ENCODE results near the gene ATL1. TPM values are rescaled to one million over a fixed set of nuclear protein-coding genes. Genes with fewer than 3 reads are reported as not detected.

Gene ATL1
- total and polyA plus RNA-seq, 2 of the 8 experiments (the other 6 are each of a cell fraction or from before 2014, with no cell fraction given): 4.0 to 5.9 TPM

DNA sequence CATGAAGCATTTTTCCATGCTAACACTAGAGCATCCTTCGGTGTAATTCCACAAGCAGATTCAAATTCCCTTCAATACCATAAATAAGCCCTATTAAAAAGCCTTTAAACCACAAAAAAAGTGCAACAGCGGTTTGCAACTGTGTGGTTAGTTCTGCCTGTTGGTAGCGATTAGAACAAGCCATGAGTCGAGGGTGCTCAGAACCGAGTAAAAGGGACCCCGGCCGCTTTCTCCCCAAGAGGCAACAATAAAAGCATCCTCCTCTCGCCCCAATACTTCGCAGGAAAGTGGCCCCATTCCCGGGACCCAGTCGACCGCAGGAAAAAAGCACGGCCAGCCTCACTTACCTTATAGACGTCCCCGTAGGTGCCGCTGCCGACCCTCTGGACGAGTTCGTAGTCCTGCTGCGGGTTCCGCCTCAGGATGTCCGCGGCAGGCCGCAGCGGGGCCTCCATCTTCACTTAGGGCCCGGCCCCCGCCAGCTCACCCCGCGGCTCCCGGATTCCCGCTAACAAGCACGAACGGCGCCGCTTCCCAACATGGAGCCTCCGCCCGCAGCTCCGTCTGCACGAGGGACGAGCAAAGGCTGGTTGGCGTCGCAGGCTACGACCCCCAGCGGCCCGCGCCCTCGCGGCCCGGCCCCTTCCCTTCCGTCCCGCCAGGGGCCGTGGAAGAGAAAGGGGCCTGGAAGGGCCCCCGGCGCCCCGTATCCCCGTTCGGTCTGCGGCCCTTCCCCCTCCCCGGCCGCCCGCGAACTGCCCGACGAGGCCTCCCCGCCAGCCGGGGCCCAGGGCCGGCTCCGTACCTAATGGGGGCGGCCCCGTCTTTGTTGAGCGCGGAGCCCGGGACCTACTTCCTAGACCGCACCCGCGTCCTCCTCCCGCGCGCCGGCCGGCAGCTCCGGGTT lies 28.1 kb upstream of the ATL1 start:
- FAIRE-seq: no peak
- TF ChIP-seq ASH2L (IDR thresholded peaks at IDR 0.05; ENCODE audit: low read length) (peak; percentile 91), RAD21 (IDR thresholded peaks at IDR 0.05 in 1 of 2, conservative IDR thresholded peaks at IDR 0.05 in 1 of 2; ENCODE audit: low read depth in 2 of 2, low read length in 2 of 2) (0 out of 4 replicates have a peak, but pooled peaks of 1 of the 2 experiments have one; percentile 6), ZNF274 (IDR thresholded peaks at IDR 0.05; ENCODE audit: borderline replicate concordance, extremely low read depth, low read length) (no peak), POLR2A (IDR thresholded peaks at IDR 0.05; ENCODE audit: control extremely low read depth in 1 of 2, low read depth in 2 of 2, low read length in 2 of 2) (peak in 1 of 2 experiments; percentile 28; a peak in 2 of 3 replicates), EGR1 (IDR thresholded peaks at IDR 0.05; ENCODE audit: borderline replicate concordance, low read depth, low read length) (no peak), CHD2 (IDR thresholded peaks at IDR 0.05; ENCODE audit: low read length) (no peak), RBBP5 (IDR thresholded peaks at IDR 0.05; ENCODE audit: borderline replicate concordance, low read depth, low read length) (peak; percentile 71; the same call in 1 of the 2 replicates), TEAD4 (IDR thresholded peaks at IDR 0.05; ENCODE audit: low read depth, low read length) (no peak), CBX8 (IDR thresholded peaks at IDR 0.05; ENCODE audit: borderline replicate concordance, low read depth, low read length) (no peak)
- TF ChIP-seq, protein P1, sequence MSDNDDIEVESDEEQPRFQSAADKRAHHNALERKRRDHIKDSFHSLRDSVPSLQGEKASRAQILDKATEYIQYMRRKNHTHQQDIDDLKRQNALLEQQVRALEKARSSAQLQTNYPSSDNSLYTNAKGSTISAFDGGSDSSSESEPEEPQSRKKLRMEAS (IDR thresholded peaks at IDR 0.05): peak; percentile 71

More for the DNA sequence above, 28.1 kb upstream of the ATL1 start:
- no peaks in the 10 kb centered on the region for H3K27me3 ChIP-seq (replicated peaks in 1 of 4; ENCODE audit: control insufficient read depth in 3 of 4, extremely low read depth in 1 of 4, insufficient read depth in 3 of 4, low read length in 3 of 4)
- no peak overlapping the region for H3K4ac ChIP-seq (replicated peaks; ENCODE audit: insufficient read length, low read depth, low read length)
- no peak overlapping the region; the same call in 1 of the 2 replicates for H2BK15ac ChIP-seq (ENCODE audit: low read length)
- H3K23ac ChIP-seq (ENCODE audit: insufficient read length): no peak overlapping the region
- peak overlapping the region; percentile 69 for H4K91ac ChIP-seq (replicated peaks; ENCODE audit: insufficient read length, low read length)
- H3K9me3 ChIP-seq (ENCODE audit: insufficient read depth in 2 of 2, low read depth in 1 of 2, low read length in 1 of 2): peaks cover 0 to under 1% of the 10 kb centered on the region in 2 experiments; a peak in 1 of 4 replicates
- peak overlapping the region; percentile 97 for H4K8ac ChIP-seq (ENCODE audit: extremely low read depth, insufficient read depth, low read length)
- H3K36me3 ChIP-seq (ENCODE audit: control insufficient read depth in 2 of 4, insufficient read depth in 4 of 4, low read length in 3 of 4): no peaks in the 10 kb centered on the region; a peak in 1 of 8 replicates
- no peak overlapping the region for H2BK12ac ChIP-seq (ENCODE audit: low read depth, low read length)
- POLR2A ChIA-PET (ENCODE audit: partially characterized antibody): interaction anchor here (0.6 to 1.7 kb wide), 9 partner anchors 16 to 277 kb away, joined by 3 to 10 read pairs (median 4); partner anchors contain the start of genes CDKL1, DMAC2L and L2HGDH
- 1% methylated on average over 45 of the region's 82 CpGs; no CpG with 5 or more reads in 1 of the 2 experiments for WGBS, 2 experiments (ENCODE audit: extremely low coverage in 1 of 2, insufficient coverage in 1 of 2, insufficient read length in 1 of 2, insufficient replicate concordance in 2 of 2, low coverage in 1 of 2, low lambda C conversion rate in 2 of 2, missing lambda C conversion rate in 1 of 2)
- H3K23me2 ChIP-seq (ENCODE audit: low read depth, low read length): peaks cover 11% of the 10 kb centered on the region
- no peak overlapping the region for H3K14ac ChIP-seq (ENCODE audit: insufficient read length)
- H4K5ac ChIP-seq (ENCODE audit: insufficient read length, low read depth, low read length): peak overlapping the region; percentile 85
- no peak overlapping the region for H2BK20ac ChIP-seq (ENCODE audit: low read length)
- peak; percentile 10 to 77 for DNase-seq (ENCODE audit: low read depth in 1 of 2, low spot score in 2 of 2)
- no peaks in the 10 kb centered on the region for H3K79me1 ChIP-seq (ENCODE audit: low read depth, low read length)
- H2AFZ ChIP-seq (ENCODE audit: low read length): no peak overlapping the region; the same call in 1 of the 2 replicates
- peak overlapping the region; percentile 72 for H3K56ac ChIP-seq (replicated peaks; ENCODE audit: insufficient read length, low read depth, low read length)
- H3K9ac ChIP-seq (replicated peaks in 1 of 4; ENCODE audit: extremely low read depth in 1 of 4, low read depth in 3 of 4, low read length in 3 of 4): peak overlapping the region; percentile 58 to 93 (median 74)
- peak overlapping the region; percentile 73; the same call in 1 of the 2 replicates for H3K18ac ChIP-seq (ENCODE audit: extremely low read depth, low read length)
- CTCF ChIA-PET (ENCODE audit: partially characterized antibody): interaction anchor here (0.6 to 1.6 kb wide), 10 partner anchors 21 to 385 kb away, joined by 3 to 5 read pairs (median 4); partner anchors contain the start of gene CDKL1
- H2BK5ac ChIP-seq (ENCODE audit: low read depth, low read length): 0 out of 2 replicates have a peak overlapping the region, but pooled peaks have one; percentile 45
- H2BK120ac ChIP-seq (replicated peaks; ENCODE audit: low read depth, low read length): no peak overlapping the region
- H4K20me1 ChIP-seq (replicated peaks in 1 of 2; ENCODE audit: control insufficient read depth in 1 of 2, insufficient read depth in 2 of 2, low read length in 2 of 2): peaks cover 0 to 5% of the 10 kb centered on the region in 2 experiments
- H2AK5ac ChIP-seq (ENCODE audit: low read depth, low read length): no peak overlapping the region
- peak overlapping the region; percentile 75 to 91 (median 86) for H3K4me3 ChIP-seq (ENCODE audit: extremely low read depth in 1 of 4, insufficient read depth in 2 of 4, low read depth in 3 of 4, low read length in 4 of 4)
- peaks cover 5 to 49% of the 10 kb centered on the region in 2 experiments for H3K79me2 ChIP-seq (ENCODE audit: control insufficient read depth in 1 of 2, insufficient read depth in 2 of 2, low read length in 2 of 2)
- peak overlapping the region; percentile 77 to 88 for H3K4me2 ChIP-seq (ENCODE audit: insufficient read depth in 1 of 2, low read depth in 2 of 2, low read length in 2 of 2)
- H3K27ac ChIP-seq (ENCODE audit: low read depth, low read length): peak overlapping the region; percentile 86
- peaks cover 0 to 6% (median 5%) of the 10 kb centered on the region in 4 experiments; a peak in 3 of 7 replicates for H3K4me1 ChIP-seq (replicated peaks in 1 of 4; ENCODE audit: control insufficient read depth in 3 of 4, insufficient read depth in 4 of 4, low read length in 3 of 4)

Measured in H1 (cell line).